AG04450 (cell line): ENCODE results near the gene ACSF3. TPM values are rescaled to one million over a fixed set of nuclear protein-coding genes. Genes with fewer than 3 reads are reported as not detected.
"Not testable (repeated sequence)": the region's sequence is repeated elsewhere in the genome, so short reads cannot be mapped to it uniquely, and the experiment has no call there.

Source experiments
- CTCF ChIA-PET: fragments of 300-600, 350-600 bp; formaldehyde crosslinking; extraction: SDS; loops from one replicate; lab custom pipeline; 2022; ENCODE audit warnings: antibody characterized with exemption, inconsistent platforms; lab: Charles Lee
- POLR2A ChIA-PET: fragments of 350-600 bp; formaldehyde crosslinking; extraction: SDS; loops from one replicate; lab custom pipeline; 2021; ENCODE audit warnings: antibody characterized with exemption, inconsistent platforms; lab: Yijun Ruan, JAX
- DNase-seq: peaks from one replicate; pipeline ENCODE4 v3.0.0-alpha.2; 2011; ENCODE audit warnings: low read depth, low spot score
- H3K27ac ChIP-seq: one replicate; pipeline ENCODE4 v1.5.1; 2012; ENCODE audit warnings: low read depth, low read length, control low read depth
- H3K27me3 ChIP-seq: one replicate; pipeline ENCODE4 v1.6.0; 2012; ENCODE audit warnings: low read length; ENCODE audit not compliant: control insufficient read depth, insufficient read depth
- H3K4me3 ChIP-seq: 2 replicates; pipeline ENCODE4 v1.5.1; 2011; ENCODE audit warnings: mild to moderate bottlenecking, low read depth, low read length, control low read depth
- H3K9me3 ChIP-seq: 2 replicates; pipeline ENCODE4 v1.5.1; 2012; ENCODE audit warnings: low read length; ENCODE audit not compliant: control insufficient read depth, insufficient read depth
- CTCF ChIP-seq: IDR thresholded peaks from 2 replicates; pipeline ENCODE4 v1.5.1; 2011; ENCODE audit warnings: low read depth, low read length, control low read depth, inconsistent platforms
- polyA plus RNA-seq: library from polyadenylated mRNA; depleted of rRNA; stranded (reverse); fragments of >200 nt; gene quantifications from 2 replicates; pipeline ENCODE4 v1.2.3, GENCODE V29; 2011

ACSF3 gene
- polyA plus RNA-seq, 1 experiment, result 11.2 TPM

- peaks cover 23% of the 10 kb centered on the region for H3K27me3 ChIP-seq
- TF ChIP-seq CTCF, result no peak
- H3K9me3 ChIP-seq, result peaks cover 8% of the 10 kb centered on the region
- DNase-seq, result no peak
- H3K27ac ChIP-seq, result no peak overlapping the region
- POLR2A ChIA-PET, result no interaction called here
- no peak overlapping the region for H3K4me3 ChIP-seq
- CTCF ChIA-PET, result no interaction called here
Observed at GRCh38 chr16:89066721-89067120, 26.9 kb upstream of the ACSF3 start.

GRCh38 chr16:89067677-89068443, 25.8 kb upstream of the ACSF3 start:
- no peak for DNase-seq
- ChIA-PET CTCF (no interaction called here), POLR2A (interaction anchor here (0.5 kb wide), 1 partner anchor 52 kb away, joined by 3 read pairs; no protein-coding TSS in a partner anchor)
- TF ChIP-seq CTCF, result no peak
- H3K9me3 ChIP-seq, result peaks cover 19% of the 10 kb centered on the region
- H3K4me3 ChIP-seq, result no peak overlapping the region
- no peak overlapping the region for H3K27ac ChIP-seq
- H3K27me3 ChIP-seq, result peaks cover 19% of the 10 kb centered on the region

- H3K4me3 ChIP-seq, H3K27ac ChIP-seq, POLR2A ChIA-PET, DNase-seq, CTCF ChIA-PET: not testable (repeated sequence)
- peaks cover 31% of the 10 kb centered on the region for H3K9me3 ChIP-seq
- peaks cover 19% of the 10 kb centered on the region for H3K27me3 ChIP-seq
Observed at GRCh38 chr16:89068814-89069616, 24.6 kb upstream of the ACSF3 start.

- peaks cover 17% of the 10 kb centered on the region for H3K27me3 ChIP-seq
- peaks cover 40% of the 10 kb centered on the region for H3K9me3 ChIP-seq
- no peak overlapping the region for H3K27ac ChIP-seq
- CTCF ChIA-PET, result no interaction called here
- POLR2A ChIA-PET, result no interaction called here
- no peak for DNase-seq
- no peak for TF ChIP-seq CTCF
- no peak overlapping the region for H3K4me3 ChIP-seq
Observed at GRCh38 chr16:89069920-89070319, 23.7 kb upstream of the ACSF3 start.

- Histone ChIP-seq H3K9me3 (peaks cover 46% of the 10 kb centered on the region), H3K27me3 (peaks cover 17% of the 10 kb centered on the region), H3K4me3 (no peak overlapping the region), H3K27ac (no peak overlapping the region)
- ChIA-PET POLR2A (no interaction called here), CTCF (no interaction called here)
- DNase-seq, result no peak
- TF ChIP-seq CTCF, result no peak
Observed at GRCh38 chr16:89070590-89070989, 23.1 kb upstream of the ACSF3 start.
